Upper lobe of right lung (tissue), 1 donor: ENCODE results near the gene TAS2R19. TPM values are rescaled to one million over a fixed set of nuclear protein-coding genes. Genes with fewer than 3 reads are reported as not detected.
"Not testable (repeated sequence)": the region's sequence is repeated elsewhere in the genome, so short reads cannot be mapped to it uniquely, and the experiment has no call there.

Source experiments
- ATAC-seq: fragments of 200-7000 bp; cut with Tn5 transposase; one replicate; pipeline ENCODE4 v1.9.1; 2020; ENCODE audit warnings: mild to moderate bottlenecking, moderate library complexity
- DNase-seq: peaks from one replicate; pipeline ENCODE4 v3.0.0-alpha.2; 2020
- H3K27ac ChIP-seq: fragments of 200-600 bp; one replicate; pipeline ENCODE4 v1.8.0; 2022
- H3K27me3 ChIP-seq: fragments of 200-600 bp; one replicate; pipeline ENCODE4 v1.8.0; 2022; ENCODE audit warnings: mild to moderate bottlenecking
- H3K36me3 ChIP-seq: fragments of 200-600 bp; one replicate; pipeline ENCODE4 v1.8.0; 2022
- H3K4me1 ChIP-seq: fragments of 200-600 bp; one replicate; pipeline ENCODE4 v1.8.0; 2022
- H3K4me3 ChIP-seq: fragments of 200-600 bp; one replicate; pipeline ENCODE4 v1.8.0; 2022; ENCODE audit warnings: mild to moderate bottlenecking
- H3K9me3 ChIP-seq: fragments of 200-600 bp; one replicate; pipeline ENCODE4 v1.8.0; 2022
- intact Hi-C: fragments of 100-400 bp; cut with DNase I; formaldehyde crosslinking; loops from one replicate; pipeline ENCODE4 v1.11.0; 2022
- long read RNA-seq: library from polyadenylated mRNA; unstranded; transcript quantifications from one replicate; pipeline ENCODE4 v2.0.0, GENCODE V29; 2021
- total RNA-seq: library from RNA; stranded (reverse); fragmentation: NEBNext Ultra II Directional; extraction: Animal tissue kit (Norgen Biotek cat#: 25700); gene quantifications from one replicate; pipeline ENCODE4 v1.2.1, GENCODE V29; 2021
- TF ChIP-seq, protein P1 (sequence below): fragments of 200-600 bp; IDR thresholded peaks from one replicate; pipeline ENCODE4 v1.8.0; 2022; ENCODE audit warnings: antibody characterized with exemption
- donor health status: DM: no; HTN: yes; CAD: no; lungs with severe emphysema.

TAS2R19 gene, protein sequence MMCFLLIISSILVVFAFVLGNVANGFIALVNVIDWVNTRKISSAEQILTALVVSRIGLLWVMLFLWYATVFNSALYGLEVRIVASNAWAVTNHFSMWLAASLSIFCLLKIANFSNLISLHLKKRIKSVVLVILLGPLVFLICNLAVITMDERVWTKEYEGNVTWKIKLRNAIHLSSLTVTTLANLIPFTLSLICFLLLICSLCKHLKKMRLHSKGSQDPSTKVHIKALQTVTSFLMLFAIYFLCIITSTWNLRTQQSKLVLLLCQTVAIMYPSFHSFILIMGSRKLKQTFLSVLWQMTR
- 3.2 TPM for total RNA-seq
- long read RNA-seq: 0 reads

DNA sequence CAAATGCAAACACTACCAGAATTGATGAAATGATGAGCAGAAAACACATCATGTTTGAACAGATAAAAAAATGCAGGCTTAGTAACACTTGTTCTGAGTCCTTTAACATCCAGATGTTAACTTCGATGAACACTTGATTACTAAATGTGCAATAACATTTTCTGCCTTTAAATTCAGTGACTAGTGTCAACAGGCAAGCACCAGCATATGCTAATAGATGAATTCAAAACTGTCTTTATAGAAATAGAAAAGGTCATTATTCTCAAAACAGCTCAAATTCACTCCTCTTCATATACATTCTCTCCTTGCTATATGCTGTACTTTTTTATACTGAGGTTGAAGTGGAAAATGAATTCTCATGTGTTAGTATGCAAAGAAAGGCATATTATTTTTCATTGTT lies at the start of gene TAS2R19:
Gene TAS2R19 (minus strand): TSS at position 101 of the 400 bp plus-strand sequence. CDS start 49 bp downstream, at position 52.
- TF ChIP-seq, protein P1, sequence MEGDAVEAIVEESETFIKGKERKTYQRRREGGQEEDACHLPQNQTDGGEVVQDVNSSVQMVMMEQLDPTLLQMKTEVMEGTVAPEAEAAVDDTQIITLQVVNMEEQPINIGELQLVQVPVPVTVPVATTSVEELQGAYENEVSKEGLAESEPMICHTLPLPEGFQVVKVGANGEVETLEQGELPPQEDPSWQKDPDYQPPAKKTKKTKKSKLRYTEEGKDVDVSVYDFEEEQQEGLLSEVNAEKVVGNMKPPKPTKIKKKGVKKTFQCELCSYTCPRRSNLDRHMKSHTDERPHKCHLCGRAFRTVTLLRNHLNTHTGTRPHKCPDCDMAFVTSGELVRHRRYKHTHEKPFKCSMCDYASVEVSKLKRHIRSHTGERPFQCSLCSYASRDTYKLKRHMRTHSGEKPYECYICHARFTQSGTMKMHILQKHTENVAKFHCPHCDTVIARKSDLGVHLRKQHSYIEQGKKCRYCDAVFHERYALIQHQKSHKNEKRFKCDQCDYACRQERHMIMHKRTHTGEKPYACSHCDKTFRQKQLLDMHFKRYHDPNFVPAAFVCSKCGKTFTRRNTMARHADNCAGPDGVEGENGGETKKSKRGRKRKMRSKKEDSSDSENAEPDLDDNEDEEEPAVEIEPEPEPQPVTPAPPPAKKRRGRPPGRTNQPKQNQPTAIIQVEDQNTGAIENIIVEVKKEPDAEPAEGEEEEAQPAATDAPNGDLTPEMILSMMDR: no peak
- intact Hi-C loops: no loop called here
- Histone ChIP-seq H3K36me3 (no peaks in the 10 kb centered on the region), H3K27ac (no peak within 1 kb of the TSS), H3K27me3 (no peaks in the 10 kb centered on the region), H3K4me1 (no peaks in the 10 kb centered on the region), H3K9me3 (no peaks in the 10 kb centered on the region), H3K4me3 (no peak within 1 kb of the TSS)
- ATAC-seq (no peak), DNase-seq (no peak)

DNA sequence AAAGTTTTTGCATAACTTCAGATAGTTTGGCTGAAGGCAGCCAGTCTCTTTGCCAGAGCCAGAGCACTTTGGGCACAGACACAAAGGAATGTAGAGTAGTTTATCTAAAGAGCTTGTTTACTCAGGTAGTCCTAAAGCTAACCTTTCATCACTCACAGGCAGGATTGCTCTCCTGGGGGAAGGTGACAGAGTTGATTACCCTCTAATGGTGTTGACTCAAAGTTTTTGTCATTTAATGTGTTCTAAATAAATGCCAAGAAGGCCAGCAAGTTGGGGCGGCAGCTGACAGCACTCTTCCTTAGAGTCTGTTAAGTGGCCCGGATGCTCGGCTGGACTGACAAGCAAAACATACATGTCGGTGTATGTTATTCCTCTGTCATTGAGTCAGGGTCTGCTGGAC lies 49.0 kb upstream of the TAS2R19 start:
- TF ChIP-seq, protein P1: no peak
- Histone ChIP-seq H3K4me3 (no peak overlapping the region), H3K36me3 (no peaks in the 10 kb centered on the region), H3K9me3 (no peaks in the 10 kb centered on the region), H3K27me3 (no peaks in the 10 kb centered on the region), H3K27ac (no peak overlapping the region), H3K4me1 (no peaks in the 10 kb centered on the region)
- ATAC-seq: no peak
- DNase-seq: no peak
- intact Hi-C loops: no loop called here

DNA sequence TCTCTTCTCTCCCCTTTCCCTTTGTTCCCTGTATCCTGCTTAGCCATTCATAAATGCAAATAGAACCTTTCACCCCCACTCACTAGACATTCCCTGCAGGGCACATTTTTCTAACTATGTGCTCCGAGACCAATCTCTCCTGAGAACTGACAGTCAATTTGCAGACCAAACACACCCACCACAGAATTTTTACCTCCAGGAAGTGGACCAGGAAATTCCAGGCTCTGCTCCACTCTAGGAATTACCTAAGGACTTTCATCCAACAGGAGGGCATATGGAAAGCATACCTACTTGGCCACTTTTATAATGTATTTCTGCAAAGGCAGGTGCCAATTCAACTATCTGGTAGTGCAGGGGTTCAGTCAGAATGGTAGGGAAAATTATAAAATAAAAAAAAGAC lies 48.6 kb upstream of the TAS2R19 start:
- Histone ChIP-seq H3K4me3 (no peak overlapping the region), H3K27me3 (no peaks in the 10 kb centered on the region), H3K9me3 (no peaks in the 10 kb centered on the region), H3K36me3 (no peaks in the 10 kb centered on the region), H3K27ac (no peak overlapping the region), H3K4me1 (no peaks in the 10 kb centered on the region)
- ATAC-seq (no peak), DNase-seq (no peak)
- TF ChIP-seq, protein P1: no peak
- intact Hi-C loops: no loop called here

DNA sequence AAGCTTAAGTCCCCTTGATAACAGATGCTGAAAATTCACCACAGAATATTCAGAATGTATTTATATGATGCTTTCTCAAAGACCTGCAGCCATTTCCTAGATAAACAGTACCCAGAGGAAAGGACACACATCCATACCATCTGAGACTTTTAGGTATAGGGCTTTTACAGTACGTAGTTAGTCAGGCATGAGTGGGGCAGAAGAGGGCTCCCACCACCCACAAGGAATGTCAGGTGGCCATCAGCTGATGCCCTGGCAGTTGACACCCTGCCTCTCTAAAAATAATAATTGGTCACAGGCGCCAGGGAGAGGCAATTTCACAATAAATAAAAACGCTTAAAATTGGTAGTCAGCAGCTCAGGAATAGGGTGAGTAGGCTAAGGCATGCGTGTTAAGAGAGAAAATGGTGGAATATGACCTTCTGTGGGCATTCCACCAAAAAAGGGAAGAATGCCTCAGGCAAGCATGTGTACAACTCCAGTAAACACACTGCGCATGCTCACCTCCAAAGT lies 47.5 kb upstream of the TAS2R19 start:
- no peak for DNase-seq
- H3K27ac ChIP-seq: no peak overlapping the region
- TF ChIP-seq, protein P1: no peak
- intact Hi-C loops: no loop called here
- H3K36me3 ChIP-seq: no peaks in the 10 kb centered on the region
- no peaks in the 10 kb centered on the region for H3K4me1 ChIP-seq
- no peak overlapping the region for H3K4me3 ChIP-seq
- no peak for ATAC-seq
- no peaks in the 10 kb centered on the region for H3K9me3 ChIP-seq
- no peaks in the 10 kb centered on the region for H3K27me3 ChIP-seq

DNA sequence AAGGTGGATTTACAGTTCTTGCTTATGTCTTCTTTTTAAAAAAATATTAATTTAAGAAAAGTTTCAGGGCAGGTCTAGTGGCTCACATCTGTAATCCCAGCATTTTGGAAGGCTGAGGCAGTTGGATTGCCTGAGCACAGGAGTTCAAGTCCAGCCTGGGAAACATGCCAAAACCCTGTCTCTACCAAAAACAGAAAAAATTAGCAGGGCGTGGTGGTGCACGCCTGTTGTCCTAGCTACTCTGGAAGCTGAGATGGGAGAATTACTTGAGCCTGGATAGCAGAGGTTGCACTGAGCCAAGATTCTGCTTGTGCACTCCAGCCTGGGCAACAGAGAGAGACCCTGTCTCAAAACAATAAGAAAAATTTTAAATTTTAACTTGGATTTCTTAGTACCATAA lies 45.1 kb upstream of the TAS2R19 start:
- no peak for DNase-seq

DNA sequence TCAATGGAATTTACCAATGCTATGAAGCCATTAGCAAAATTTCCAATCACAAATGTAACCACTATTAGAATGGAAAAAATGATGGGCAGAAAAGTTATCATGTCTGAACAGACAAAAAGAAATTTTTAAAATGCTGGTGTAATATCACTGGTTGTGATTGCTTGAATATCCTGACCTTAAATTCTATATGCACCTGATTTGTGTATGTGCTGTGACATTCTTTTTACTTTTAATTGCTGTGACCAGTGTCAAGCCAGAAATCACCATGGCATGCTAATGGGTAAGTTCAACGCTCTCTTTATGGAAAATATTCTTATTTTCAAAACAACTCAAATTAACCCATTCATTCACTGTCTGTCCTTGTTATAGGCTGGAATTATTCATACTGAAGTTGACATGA lies 39.8 kb upstream of the TAS2R19 start, which contains the start of gene TAS2R46:
Gene TAS2R46 (minus strand): TSS at position 101 of the 400 bp plus-strand sequence. CDS start 0 bp downstream, at position 101.
- H3K27me3 ChIP-seq, ATAC-seq, H3K9me3 ChIP-seq, DNase-seq, H3K4me3 ChIP-seq, intact Hi-C loops, H3K4me1 ChIP-seq, H3K27ac ChIP-seq, H3K36me3 ChIP-seq: not testable (repeated sequence)

More for the DNA sequence above, 45.1 kb upstream of the TAS2R19 start:
- no peak for ATAC-seq
- H3K36me3 ChIP-seq: no peaks in the 10 kb centered on the region
- H3K4me1 ChIP-seq: no peaks in the 10 kb centered on the region
- H3K27me3 ChIP-seq: no peaks in the 10 kb centered on the region
- H3K4me3 ChIP-seq: no peak overlapping the region
- H3K9me3 ChIP-seq: no peaks in the 10 kb centered on the region
- H3K27ac ChIP-seq: no peak overlapping the region
- intact Hi-C loops: no loop called here
- TF ChIP-seq, protein P1: no peak
